Neural progenitor cell (in vitro differentiated cells): Measurements from ENCODE around the gene TSPAN32.

ENCODE experiments used
- EZH2 ChIP-seq: fragments of 200-600 bp; sonication (generic); IDR thresholded peaks from 2 replicates; pipeline ENCODE4 v1.6.1; 2017; ENCODE audit warnings: antibody characterized with exemption, mild to moderate bottlenecking, moderate library complexity
- EZH2phosphoT487 ChIP-seq: fragments of 200-600 bp; sonication (generic); IDR thresholded peaks from 2 replicates; pipeline ENCODE4 v1.6.1; 2017; ENCODE audit warnings: antibody characterized with exemption
- TF ChIP-seq, protein P1 (sequence below): fragments of 200-600 bp; sonication (generic); IDR thresholded peaks from 2 replicates; pipeline ENCODE4 v1.5.1; 2017; ENCODE audit warnings: antibody characterized with exemption, mild to moderate bottlenecking

DNA sequence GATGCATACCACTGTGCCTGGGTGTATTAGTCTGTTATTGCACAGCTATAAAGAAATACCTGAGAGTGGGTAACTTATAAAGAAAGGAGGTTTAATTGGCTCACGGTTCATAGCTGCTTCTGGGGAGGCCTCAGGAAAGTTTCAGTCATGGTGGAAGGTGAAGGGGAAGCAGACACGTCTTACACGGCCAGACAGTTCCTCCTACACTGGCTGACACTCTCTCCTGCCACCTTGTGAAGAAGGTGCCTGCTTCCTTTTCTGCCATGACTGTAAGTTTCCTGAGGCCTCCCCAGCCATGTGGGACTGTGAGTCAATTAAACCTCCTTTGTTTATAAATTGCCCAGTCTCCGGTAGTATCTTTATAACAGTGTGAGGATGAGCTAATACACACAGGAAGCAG, 41.7 kb downstream of the TSPAN32 start:
- TF ChIP-seq, protein P1, sequence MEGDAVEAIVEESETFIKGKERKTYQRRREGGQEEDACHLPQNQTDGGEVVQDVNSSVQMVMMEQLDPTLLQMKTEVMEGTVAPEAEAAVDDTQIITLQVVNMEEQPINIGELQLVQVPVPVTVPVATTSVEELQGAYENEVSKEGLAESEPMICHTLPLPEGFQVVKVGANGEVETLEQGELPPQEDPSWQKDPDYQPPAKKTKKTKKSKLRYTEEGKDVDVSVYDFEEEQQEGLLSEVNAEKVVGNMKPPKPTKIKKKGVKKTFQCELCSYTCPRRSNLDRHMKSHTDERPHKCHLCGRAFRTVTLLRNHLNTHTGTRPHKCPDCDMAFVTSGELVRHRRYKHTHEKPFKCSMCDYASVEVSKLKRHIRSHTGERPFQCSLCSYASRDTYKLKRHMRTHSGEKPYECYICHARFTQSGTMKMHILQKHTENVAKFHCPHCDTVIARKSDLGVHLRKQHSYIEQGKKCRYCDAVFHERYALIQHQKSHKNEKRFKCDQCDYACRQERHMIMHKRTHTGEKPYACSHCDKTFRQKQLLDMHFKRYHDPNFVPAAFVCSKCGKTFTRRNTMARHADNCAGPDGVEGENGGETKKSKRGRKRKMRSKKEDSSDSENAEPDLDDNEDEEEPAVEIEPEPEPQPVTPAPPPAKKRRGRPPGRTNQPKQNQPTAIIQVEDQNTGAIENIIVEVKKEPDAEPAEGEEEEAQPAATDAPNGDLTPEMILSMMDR: no peak
- no peak for TF ChIP-seq EZH2
- TF ChIP-seq EZH2phosphoT487: no peak
